ENCODE measurements around the gene MYCN.

The MYCN gene

GRCh38 chr2:15931319-15931890, 8.9 kb upstream of the MYCN start:
- DNase-seq (ENCODE audit: low spot score) = no peak

- no peak for DNase-seq (ENCODE audit: low spot score)
Observed at GRCh38 chr2:15931950-15932349, 8.4 kb upstream of the MYCN start.

- no peak for DNase-seq (ENCODE audit: low spot score)
Observed at GRCh38 chr2:15932394-15933183, 7.8 kb upstream of the MYCN start.

- DNase-seq (ENCODE audit: low spot score) = no peak
Observed at GRCh38 chr2:15933184-15933845, 7.0 kb upstream of the MYCN start.

- no peak for DNase-seq (ENCODE audit: low spot score)
Observed at GRCh38 chr2:15934291-15934945, 5.9 kb upstream of the MYCN start.

GRCh38 chr2:15935189-15935588, 5.2 kb upstream of the MYCN start:
- DNase-seq (ENCODE audit: low spot score) = no peak

- DNase-seq (ENCODE audit: low spot score) = no peak
Observed at GRCh38 chr2:15935675-15936074, 4.7 kb upstream of the MYCN start.

- DNase-seq (ENCODE audit: low spot score) = no peak
Observed at GRCh38 chr2:15936277-15937104, 3.9 kb upstream of the MYCN start.

GRCh38 chr2:15937105-15937881, 3.1 kb upstream of the MYCN start:
- no peak for DNase-seq (ENCODE audit: low spot score)

GRCh38 chr2:15937882-15938802, 2.2 kb upstream of the MYCN start:
- DNase-seq (ENCODE audit: low spot score) = no peak

- peak; percentile 60 for DNase-seq (ENCODE audit: low spot score)
Observed at GRCh38 chr2:15938803-15939555, 1.4 kb upstream of the MYCN start.

- DNase-seq (ENCODE audit: low spot score) = peak; percentile 73
Observed at GRCh38 chr2:15939556-15939853, 845 bp upstream of the MYCN start.

- no peak for DNase-seq (ENCODE audit: low spot score)
Observed at GRCh38 chr2:15940661-15941480, 521 bp downstream of the MYCN start.

GRCh38 chr2:15941481-15941850, 1.1 kb downstream of the MYCN start:
- DNase-seq (ENCODE audit: low spot score) = peak; percentile 82

- no peak for DNase-seq (ENCODE audit: low spot score)
Observed at GRCh38 chr2:15941871-15942710, 1.7 kb downstream of the MYCN start.

GRCh38 chr2:15942711-15943345, 2.5 kb downstream of the MYCN start:
- DNase-seq (ENCODE audit: low spot score) = no peak

Data from iPS-NIHi11 (cell line).